ENCODE measurements around the gene DNASE1L3. TPM values are rescaled to one million over a fixed set of nuclear protein-coding genes. Genes with fewer than 3 reads are reported as not detected.

The DNASE1L3 gene
- polyA plus RNA-seq, 1 experiment: not detected

DNA sequence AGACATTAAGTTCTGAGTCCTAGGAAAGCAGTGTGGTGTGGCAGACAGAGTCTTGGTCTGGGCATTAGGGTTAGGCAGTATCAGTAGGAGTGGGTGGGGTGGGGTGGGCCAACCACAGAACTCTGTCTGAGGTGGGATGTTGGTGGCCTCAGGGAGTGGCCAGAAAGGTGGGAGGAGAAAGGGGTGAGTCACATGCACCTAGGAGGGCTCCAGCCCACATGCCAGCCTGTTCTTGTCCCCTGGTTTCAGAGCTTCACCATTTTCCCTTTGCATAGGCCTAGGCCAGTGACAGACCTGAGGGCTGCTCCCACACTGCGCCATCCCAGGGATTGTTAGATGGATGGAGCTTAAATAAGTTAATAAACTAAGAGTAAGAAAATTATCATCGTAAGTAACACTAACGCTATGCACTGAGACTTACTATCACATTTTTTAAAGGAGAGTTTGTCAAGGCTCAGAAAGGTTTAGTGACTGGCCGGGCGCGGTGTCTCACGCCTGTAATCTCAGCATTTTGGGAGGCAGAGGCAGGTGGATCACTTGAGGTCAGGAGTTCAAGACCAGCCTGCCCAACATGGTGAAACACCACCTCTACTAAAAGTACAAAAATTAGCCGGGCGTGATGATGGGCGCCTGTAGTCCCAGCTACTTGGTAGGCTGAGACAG is 33.8 kb downstream of the DNASE1L3 start:
- no peak for DNase-seq (ENCODE audit: low read depth, low spot score)
- no peak overlapping the region for H3K4me3 ChIP-seq (ENCODE audit: low read depth, low read length)
- TF ChIP-seq, protein P1, sequence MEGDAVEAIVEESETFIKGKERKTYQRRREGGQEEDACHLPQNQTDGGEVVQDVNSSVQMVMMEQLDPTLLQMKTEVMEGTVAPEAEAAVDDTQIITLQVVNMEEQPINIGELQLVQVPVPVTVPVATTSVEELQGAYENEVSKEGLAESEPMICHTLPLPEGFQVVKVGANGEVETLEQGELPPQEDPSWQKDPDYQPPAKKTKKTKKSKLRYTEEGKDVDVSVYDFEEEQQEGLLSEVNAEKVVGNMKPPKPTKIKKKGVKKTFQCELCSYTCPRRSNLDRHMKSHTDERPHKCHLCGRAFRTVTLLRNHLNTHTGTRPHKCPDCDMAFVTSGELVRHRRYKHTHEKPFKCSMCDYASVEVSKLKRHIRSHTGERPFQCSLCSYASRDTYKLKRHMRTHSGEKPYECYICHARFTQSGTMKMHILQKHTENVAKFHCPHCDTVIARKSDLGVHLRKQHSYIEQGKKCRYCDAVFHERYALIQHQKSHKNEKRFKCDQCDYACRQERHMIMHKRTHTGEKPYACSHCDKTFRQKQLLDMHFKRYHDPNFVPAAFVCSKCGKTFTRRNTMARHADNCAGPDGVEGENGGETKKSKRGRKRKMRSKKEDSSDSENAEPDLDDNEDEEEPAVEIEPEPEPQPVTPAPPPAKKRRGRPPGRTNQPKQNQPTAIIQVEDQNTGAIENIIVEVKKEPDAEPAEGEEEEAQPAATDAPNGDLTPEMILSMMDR (IDR thresholded peaks at IDR 0.05; ENCODE audit: low read depth, low read length): no peak
- no peaks in the 10 kb centered on the region for H3K27me3 ChIP-seq (ENCODE audit: control insufficient read depth, insufficient read depth, low read length)
- CTCF ChIA-PET: interaction anchor here (0.6 to 4.0 kb wide), 37 partner anchors 10 to 274 kb away, joined by 3 to 76 read pairs (median 6); partner anchors contain the start of genes HTD2 and RPP14
- POLR2A ChIA-PET: interaction anchor here (0.7 to 1.7 kb wide), 4 partner anchors 10 to 215 kb away, joined by 5 read pairs; no protein-coding TSS in a partner anchor
- no peak overlapping the region for H3K27ac ChIP-seq (ENCODE audit: low read depth, low read length)
- no peaks in the 10 kb centered on the region for H3K9me3 ChIP-seq (ENCODE audit: control insufficient read depth, insufficient read depth, low read length)

GRCh38 chr3:58176185-58176530 is 34.6 kb downstream of the DNASE1L3 start:
- Histone ChIP-seq H3K9me3 (ENCODE audit: control insufficient read depth, insufficient read depth, low read length) (no peaks in the 10 kb centered on the region), H3K27ac (ENCODE audit: low read depth, low read length) (no peak overlapping the region), H3K4me3 (ENCODE audit: low read depth, low read length) (no peak overlapping the region), H3K27me3 (ENCODE audit: control insufficient read depth, insufficient read depth, low read length) (no peaks in the 10 kb centered on the region)
- no peak for DNase-seq (ENCODE audit: low read depth, low spot score)
- POLR2A ChIA-PET: no interaction called here
- TF ChIP-seq, protein P1 (IDR thresholded peaks at IDR 0.05; ENCODE audit: low read depth, low read length): no peak
- CTCF ChIA-PET: interaction anchor here (0.9 to 3.5 kb wide), 3 partner anchors 9 to 125 kb away, joined by 4 to 76 read pairs (median 4); no protein-coding TSS in a partner anchor

DNA sequence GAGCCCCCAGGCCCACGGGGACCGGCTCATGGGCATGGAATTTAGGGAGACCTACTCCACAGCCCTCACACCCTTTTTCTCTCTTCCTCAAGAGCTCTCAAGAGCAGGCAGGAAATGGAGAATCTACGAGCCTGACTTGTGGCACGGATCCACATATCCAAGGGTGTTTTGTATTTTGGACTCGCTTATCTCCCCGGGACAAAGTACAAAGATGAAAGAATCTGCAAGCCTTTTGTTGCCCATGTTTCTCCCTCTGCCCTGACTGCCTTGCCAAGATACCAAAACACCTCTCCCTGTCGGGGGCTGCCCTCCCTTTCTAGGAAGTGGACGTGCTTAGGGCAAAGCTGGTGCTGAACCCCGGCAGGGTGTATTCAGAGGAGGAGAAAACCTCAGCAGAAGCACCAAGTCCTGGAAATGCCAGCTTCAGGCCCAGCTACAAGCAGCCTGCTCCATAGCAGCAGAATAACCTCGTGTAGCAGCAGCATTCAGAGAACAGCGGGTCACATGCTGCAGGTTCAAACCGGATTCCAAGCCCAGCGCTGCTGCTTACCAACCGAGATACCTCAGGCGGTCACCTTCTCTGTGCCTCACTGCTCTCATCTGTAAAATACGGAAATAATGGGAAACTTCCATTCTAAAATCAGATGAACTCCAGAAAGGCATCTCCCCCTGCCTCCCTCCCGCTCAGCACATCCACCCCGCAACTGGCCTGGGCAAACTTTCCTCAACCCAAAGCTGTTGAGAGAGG is 35.2 kb downstream of the DNASE1L3 start:
- CTCF ChIA-PET: interaction anchor here (0.9 to 3.5 kb wide), 3 partner anchors 9 to 126 kb away, joined by 4 to 76 read pairs (median 4); no protein-coding TSS in a partner anchor

DNA sequence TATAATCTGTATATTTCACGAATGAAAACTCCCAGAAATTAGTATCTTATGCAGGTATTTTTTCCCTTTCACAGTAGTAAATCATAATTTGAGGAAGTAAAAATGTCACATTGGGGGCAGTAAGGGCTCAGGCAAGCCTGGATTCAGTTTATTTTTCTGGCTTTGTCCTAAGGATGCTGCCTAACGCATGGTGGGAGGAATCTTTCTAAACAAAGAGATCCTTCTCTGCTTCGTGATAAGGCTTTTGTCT is 35.7 kb downstream of the DNASE1L3 start:
- H3K9me3 ChIP-seq (ENCODE audit: control insufficient read depth, insufficient read depth, low read length): no peaks in the 10 kb centered on the region
- peak overlapping the region; percentile 25 for H3K27ac ChIP-seq (ENCODE audit: low read depth, low read length)
- no peak for DNase-seq (ENCODE audit: low read depth, low spot score)
- no peak overlapping the region for H3K4me3 ChIP-seq (ENCODE audit: low read depth, low read length)
- ChIA-PET POLR2A (no interaction called here), CTCF (interaction anchor here (0.9 to 3.5 kb wide), 3 partner anchors 8 to 126 kb away, joined by 4 to 76 read pairs (median 4); no protein-coding TSS in a partner anchor)
- no peaks in the 10 kb centered on the region for H3K27me3 ChIP-seq (ENCODE audit: control insufficient read depth, insufficient read depth, low read length)
- TF ChIP-seq, protein P1 (IDR thresholded peaks at IDR 0.05; ENCODE audit: low read depth, low read length): no peak

More for the DNA sequence above, 35.2 kb downstream of the DNASE1L3 start:
- no peak for DNase-seq (ENCODE audit: low read depth, low spot score)
- Histone ChIP-seq H3K27ac (ENCODE audit: low read depth, low read length) (peak overlapping the region; percentile 25), H3K4me3 (ENCODE audit: low read depth, low read length) (no peak overlapping the region), H3K27me3 (ENCODE audit: control insufficient read depth, insufficient read depth, low read length) (no peaks in the 10 kb centered on the region), H3K9me3 (ENCODE audit: control insufficient read depth, insufficient read depth, low read length) (no peaks in the 10 kb centered on the region)
- TF ChIP-seq, protein P1 (IDR thresholded peaks at IDR 0.05; ENCODE audit: low read depth, low read length): no peak
- POLR2A ChIA-PET: no interaction called here
